ENCODE data around the gene PON2. TPM values are rescaled to one million over a fixed set of nuclear protein-coding genes. Genes with fewer than 3 reads are reported as not detected.
A peak's percentile ranks its signal among the peaks of the same experiment; 100 is the strongest.

Gene PON2
- total RNA-seq, 4 donors from 2014 or later, result 76.7 to 96.9 (median 94.2) TPM

DNA sequence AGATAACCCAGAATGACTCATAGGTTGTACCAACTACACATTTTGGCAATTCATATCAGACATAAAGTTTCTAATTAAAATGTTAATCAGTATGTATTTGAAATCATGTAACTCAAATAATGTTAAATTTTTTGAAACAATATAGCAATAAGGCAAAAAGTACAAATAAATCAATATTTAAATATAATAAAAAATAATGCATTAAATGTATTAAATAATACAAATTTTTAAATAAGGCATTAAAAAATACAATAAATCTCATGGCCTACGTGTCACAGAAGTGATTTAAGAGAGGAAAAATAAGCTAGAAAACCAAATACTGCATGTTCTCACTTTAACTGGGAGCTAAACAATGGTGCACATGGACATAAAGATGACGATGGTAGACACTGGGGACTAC lies 9.1 kb downstream of the PON2 start:
- H3K36me3 ChIP-seq, result no peaks in the 10 kb centered on the region
- H3K4me3 ChIP-seq (replicated peaks in 1 of 3), result no peak overlapping the region
- TF ChIP-seq, protein P1, sequence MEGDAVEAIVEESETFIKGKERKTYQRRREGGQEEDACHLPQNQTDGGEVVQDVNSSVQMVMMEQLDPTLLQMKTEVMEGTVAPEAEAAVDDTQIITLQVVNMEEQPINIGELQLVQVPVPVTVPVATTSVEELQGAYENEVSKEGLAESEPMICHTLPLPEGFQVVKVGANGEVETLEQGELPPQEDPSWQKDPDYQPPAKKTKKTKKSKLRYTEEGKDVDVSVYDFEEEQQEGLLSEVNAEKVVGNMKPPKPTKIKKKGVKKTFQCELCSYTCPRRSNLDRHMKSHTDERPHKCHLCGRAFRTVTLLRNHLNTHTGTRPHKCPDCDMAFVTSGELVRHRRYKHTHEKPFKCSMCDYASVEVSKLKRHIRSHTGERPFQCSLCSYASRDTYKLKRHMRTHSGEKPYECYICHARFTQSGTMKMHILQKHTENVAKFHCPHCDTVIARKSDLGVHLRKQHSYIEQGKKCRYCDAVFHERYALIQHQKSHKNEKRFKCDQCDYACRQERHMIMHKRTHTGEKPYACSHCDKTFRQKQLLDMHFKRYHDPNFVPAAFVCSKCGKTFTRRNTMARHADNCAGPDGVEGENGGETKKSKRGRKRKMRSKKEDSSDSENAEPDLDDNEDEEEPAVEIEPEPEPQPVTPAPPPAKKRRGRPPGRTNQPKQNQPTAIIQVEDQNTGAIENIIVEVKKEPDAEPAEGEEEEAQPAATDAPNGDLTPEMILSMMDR (IDR thresholded peaks at IDR 0.05), result no peak
- no peak for TF ChIP-seq POLR2A (IDR thresholded peaks at IDR 0.05)
- 87 to 97% methylated on average over 2 of the region's 2 CpGs for WGBS, 2 donors
- intact Hi-C loops (cut with DNase I), result no loop called here
- H3K27ac ChIP-seq, result no peak overlapping the region
- no peak for DNase-seq
- peaks cover 0 to 5% of the 10 kb centered on the region in 2 donors for H3K4me1 ChIP-seq
- no peaks in the 10 kb centered on the region for H3K9me3 ChIP-seq
- H3K27me3 ChIP-seq, result no peaks in the 10 kb centered on the region

DNA sequence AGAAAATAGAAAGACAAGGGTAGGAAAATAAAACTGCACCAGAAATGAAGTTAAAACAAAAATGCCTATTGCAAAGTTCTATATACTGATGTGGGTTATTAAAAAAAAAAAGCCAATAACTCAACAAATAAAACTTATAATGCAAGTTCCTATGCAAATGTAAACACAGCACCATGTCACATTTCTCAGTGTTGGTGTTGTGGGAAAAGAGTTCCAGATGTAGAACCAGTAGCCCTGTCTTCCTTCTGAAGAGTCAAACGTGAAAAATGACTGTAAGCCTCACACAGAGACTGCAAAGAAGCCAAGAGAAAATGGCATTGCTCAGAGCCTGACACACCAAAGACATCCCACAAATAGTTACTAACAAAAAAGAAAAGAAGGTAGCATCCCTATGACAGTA lies 10.1 kb downstream of the PON2 start:
- WGBS, 2 donors, result 70 to 71% methylated on average over 1 of the region's 1 CpG
- no peak for DNase-seq
- no peak overlapping the region for H3K27ac ChIP-seq
- H3K4me3 ChIP-seq (replicated peaks in 1 of 3), result no peak overlapping the region
- no peaks in the 10 kb centered on the region for H3K9me3 ChIP-seq
- intact Hi-C loops (cut with DNase I), result no loop called here
- peaks cover 0 to 5% of the 10 kb centered on the region in 2 donors for H3K4me1 ChIP-seq
- no peaks in the 10 kb centered on the region for H3K36me3 ChIP-seq
- no peaks in the 10 kb centered on the region for H3K27me3 ChIP-seq
- TF ChIP-seq POLR2A (IDR thresholded peaks at IDR 0.05), result no peak
- TF ChIP-seq, protein P1 (IDR thresholded peaks at IDR 0.05), result no peak

DNA sequence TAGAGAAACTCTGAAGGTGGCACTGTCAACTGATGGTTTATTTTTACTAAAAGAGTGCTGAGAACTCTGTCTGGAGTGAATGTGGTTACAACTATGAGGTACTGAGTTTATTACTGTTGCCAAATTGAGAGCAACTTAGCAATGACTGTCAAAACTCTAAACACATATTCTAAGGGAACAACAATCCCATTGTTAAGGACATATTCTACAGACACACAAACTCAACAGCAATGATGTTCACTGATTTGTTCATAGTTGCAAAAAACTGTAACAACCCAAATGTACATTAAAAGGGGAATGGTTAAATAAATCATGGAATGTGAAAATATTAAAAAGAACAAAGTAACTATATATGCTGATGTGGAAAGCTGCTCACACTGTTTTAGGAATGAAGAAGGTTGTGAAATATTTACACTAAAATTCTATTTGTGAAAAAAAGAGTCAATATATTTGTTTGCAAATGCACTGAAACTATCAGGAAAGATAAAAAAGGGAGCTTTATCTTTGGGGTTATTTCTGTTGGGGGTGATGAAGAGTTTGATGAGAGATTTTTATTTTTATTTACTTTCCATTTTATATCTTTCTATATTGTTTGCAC lies 12.9 kb downstream of the PON2 start:
- no peak for TF ChIP-seq POLR2A (IDR thresholded peaks at IDR 0.05)
- TF ChIP-seq, protein P1 (IDR thresholded peaks at IDR 0.05), result no peak
- no peak overlapping the region for H3K27ac ChIP-seq

DNA sequence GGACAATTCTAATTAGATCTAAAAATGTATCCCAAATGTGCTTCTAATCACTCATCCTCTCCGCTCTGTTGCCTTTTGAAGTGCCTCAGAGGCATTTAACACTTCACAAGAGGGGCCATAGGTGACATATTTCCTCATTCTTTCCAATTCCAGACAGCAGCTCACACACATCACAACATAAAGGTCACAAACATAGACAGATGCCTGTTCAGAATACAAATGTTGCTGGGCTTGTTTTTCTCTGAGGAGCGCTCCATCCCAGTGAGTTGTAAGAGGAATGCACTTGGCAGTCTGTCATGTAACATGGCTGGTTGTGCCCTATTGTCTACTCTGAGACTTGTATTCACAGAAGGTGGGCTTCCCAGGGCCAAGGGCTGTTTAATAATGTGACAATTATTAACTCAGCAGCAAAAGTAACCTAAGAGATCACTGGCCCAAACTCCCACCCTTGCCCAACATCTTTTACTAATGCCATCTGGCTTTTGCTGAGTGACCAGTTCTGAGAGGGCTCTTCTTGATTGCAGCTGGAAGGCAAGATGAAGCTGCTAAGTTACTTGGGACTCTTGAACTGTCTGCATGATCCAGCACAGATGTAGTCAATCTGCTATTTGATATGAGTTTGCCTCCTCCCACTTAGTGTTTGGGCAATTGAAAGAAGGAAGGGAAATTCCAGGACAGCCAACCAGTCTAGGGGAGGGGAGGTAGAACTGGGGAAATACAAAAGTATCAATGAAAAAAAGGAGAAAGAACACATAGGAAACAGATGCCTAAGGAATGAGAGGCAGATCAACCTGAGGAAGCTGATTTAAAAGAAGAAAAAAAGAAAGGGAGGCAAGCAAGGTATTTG lies 13.6 kb downstream of the PON2 start:
- Histone ChIP-seq H3K9me3 (no peaks in the 10 kb centered on the region), H3K4me3 (replicated peaks in 1 of 3) (no peak overlapping the region), H3K27ac (no peak overlapping the region), H3K27me3 (no peaks in the 10 kb centered on the region), H3K36me3 (no peaks in the 10 kb centered on the region), H3K4me1 (peaks cover 0 to 5% of the 10 kb centered on the region in 2 donors)
- TF ChIP-seq, protein P1 (IDR thresholded peaks at IDR 0.05), result no peak
- TF ChIP-seq POLR2A (IDR thresholded peaks at IDR 0.05), result no peak
- 89 to 91% methylated on average over 2 of the region's 2 CpGs for WGBS, 2 donors
- intact Hi-C loops (cut with DNase I), result no loop called here
- peak in 1 of 2 donors; percentile 11 for DNase-seq

More for the DNA sequence above, 12.9 kb downstream of the PON2 start:
- intact Hi-C loops (cut with DNase I), result no loop called here
- Histone ChIP-seq H3K27me3 (no peaks in the 10 kb centered on the region), H3K36me3 (no peaks in the 10 kb centered on the region), H3K4me1 (peaks cover 0 to 5% of the 10 kb centered on the region in 2 donors), H3K4me3 (replicated peaks in 1 of 3) (no peak overlapping the region), H3K9me3 (no peaks in the 10 kb centered on the region)
- no peak for DNase-seq

DNA sequence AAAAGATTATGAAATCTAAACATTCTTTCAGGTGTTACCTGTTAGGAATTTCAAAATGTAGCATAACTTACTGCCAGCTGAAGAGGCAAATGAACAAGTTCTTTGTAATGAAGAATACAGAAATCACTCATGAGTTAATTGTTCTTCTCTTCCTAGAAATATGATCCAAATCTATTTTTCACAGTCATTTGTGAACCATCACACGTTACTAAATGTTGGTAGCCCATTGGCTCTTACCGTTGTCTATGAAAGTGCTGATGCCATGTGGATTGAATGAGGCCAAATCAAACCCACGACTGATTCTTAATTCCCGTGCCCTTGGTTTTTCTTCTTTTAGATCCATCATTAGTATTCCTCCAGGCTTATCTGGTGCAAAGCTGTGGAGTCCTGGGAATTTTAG lies 22.8 kb downstream of the PON2 start:
- no peaks in the 10 kb centered on the region for H3K36me3 ChIP-seq
- H3K27me3 ChIP-seq, result no peaks in the 10 kb centered on the region
- no peak overlapping the region for H3K27ac ChIP-seq
- no peak overlapping the region for H3K4me3 ChIP-seq (replicated peaks in 1 of 3)
- TF ChIP-seq, protein P1 (IDR thresholded peaks at IDR 0.05), result no peak
- TF ChIP-seq POLR2A (IDR thresholded peaks at IDR 0.05), result no peak
- no peaks in the 10 kb centered on the region for H3K4me1 ChIP-seq
- DNase-seq, result no peak
- WGBS, 2 donors, result 91 to 96% methylated on average over 4 of the region's 4 CpGs
- no peaks in the 10 kb centered on the region for H3K9me3 ChIP-seq
- intact Hi-C loops (cut with DNase I), result no loop called here
